T-helper 9 cell (primary cell): ENCODE data around the gene KSR2.

ENCODE experiments used
- DNase-seq: peaks from one replicate; pipeline ENCODE4 v3.0.0-alpha.2; 2020

KSR2 gene

GRCh38 chr12:117855165-117855564 is 113.6 kb downstream of the KSR2 start:
- DNase-seq = no peak

DNA sequence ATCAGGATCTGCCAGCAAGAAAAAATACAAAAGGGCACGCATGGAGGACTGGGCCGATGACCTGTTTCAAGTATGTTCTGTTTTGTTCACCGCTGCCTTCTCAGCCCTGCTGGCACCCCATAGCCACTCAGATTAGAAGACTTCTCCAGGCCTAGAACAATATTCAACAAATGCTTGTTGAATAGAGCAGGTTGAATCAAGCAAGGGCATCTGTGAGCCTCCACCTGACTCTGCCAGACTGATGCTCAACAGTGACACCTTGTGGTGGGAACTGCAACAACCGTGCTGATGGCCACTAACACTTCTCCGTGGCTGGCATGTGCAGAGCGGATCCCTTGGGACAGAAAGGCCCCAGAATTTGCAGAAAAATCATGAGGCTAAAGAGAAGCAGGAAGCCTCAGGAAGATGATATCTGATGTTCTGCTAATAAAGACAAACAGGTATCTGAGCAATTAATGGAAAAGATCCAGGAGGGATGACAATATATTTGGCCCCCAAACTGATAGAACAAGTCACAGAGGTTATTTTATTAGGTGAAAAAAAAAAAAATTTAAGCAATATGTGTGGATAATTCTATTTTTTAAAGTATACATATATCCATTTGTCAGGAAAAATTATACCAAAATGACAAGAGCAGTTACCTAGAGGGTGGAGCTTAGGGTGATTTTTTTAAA is 114.3 kb downstream of the KSR2 start:
- DNase-seq = peak; percentile 20

- no peak for DNase-seq
Measured at GRCh38 chr12:117853600-117853999, 115.2 kb downstream of the KSR2 start.

DNA sequence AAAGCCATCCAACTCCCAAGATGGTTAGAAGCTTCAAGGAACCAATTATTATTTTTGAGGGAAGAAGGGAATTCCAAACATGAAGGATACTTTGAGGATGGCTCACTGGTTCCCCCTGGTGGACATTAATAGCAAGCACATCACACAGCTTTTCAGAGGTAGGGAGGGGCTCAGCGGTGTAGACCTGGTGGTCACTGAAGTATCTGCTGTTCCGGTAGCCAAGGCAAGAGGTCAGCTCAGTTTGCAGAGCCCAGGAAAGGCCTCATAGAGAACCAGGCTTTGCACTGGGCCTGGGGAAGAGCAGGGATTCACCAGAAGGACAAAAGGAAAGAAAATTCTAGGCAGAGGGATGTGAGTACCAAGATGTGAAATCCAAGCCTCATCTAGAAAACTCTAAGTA is 118.7 kb downstream of the KSR2 start:
- no peak for DNase-seq

GRCh38 chr12:117847371-117847770 is 121.4 kb downstream of the KSR2 start:
- DNase-seq = no peak

- no peak for DNase-seq
Measured at GRCh38 chr12:117845271-117845904, 123.4 kb downstream of the KSR2 start.

DNA sequence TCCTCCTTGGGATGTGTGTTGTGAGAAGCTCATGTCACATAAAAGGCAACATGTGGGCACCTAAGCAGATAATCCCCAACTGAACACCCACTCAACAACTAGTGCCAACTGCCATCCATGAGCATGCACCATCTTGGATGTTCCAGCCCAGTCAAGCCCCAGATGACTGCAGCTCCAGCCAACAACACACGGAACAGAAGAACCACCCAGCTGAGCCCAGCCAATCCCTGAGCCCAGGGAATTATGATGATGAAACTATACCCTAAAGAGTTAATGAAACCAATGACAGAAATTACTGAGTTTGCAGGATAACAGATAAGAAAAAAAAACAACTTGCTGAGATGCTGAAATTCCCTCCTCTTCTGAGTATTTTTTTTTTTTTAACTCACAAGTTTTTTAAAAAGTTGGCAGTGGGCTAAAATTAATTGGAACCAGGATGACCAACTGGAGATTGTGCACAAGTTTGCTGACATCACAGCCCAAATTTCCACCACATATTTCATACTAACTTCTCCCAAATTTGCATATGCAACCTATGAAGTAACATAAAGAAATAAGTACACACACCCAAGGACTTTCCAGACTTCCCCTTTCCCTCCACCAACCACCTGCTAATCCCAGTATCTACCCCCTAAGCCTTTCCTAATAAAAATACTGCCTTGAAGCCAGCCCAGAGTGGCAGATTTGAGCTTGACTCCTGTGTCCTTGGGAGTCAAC is 124.5 kb downstream of the KSR2 start:
- DNase-seq = no peak

GRCh38 chr12:117842630-117843029 is 126.2 kb downstream of the KSR2 start:
- no peak for DNase-seq

DNA sequence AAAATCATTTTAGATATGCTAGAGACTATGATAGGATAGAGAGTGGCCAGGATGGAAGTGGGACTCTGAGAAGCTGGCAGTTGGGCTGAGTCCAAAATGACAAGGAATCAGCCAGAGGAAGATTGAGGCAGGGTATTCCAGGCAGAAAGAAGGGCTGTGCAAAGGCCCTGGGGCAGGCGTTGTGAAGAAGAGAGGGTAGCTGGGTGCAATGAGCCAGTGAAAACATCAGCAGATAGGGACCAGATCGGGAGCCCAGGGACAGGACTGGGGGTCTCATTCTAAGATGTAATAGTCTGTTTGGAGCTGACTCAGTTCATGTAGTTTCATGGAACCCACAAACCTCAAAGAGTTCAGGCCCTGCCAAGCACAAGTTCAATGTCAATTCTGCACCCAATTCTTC is 126.6 kb downstream of the KSR2 start:
- no peak for DNase-seq

DNA sequence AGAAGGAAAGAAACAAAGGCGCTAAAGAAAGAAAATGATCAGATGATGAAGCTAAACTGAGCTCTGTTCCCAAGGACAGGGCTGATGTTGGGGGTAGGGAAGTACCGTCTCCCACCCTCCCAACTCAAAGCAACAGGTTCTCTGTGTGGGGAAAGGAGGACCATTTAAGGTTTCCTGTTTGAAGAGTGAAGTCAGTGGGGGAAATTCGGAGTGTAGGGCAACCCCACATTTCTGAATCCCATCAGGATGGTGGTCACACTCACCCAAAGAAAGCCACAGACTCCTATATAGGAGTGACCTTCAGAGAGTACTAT is 131.1 kb downstream of the KSR2 start:
- DNase-seq = no peak

GRCh38 chr12:117836999-117837736 is 131.6 kb downstream of the KSR2 start:
- peak; percentile 68 for DNase-seq

- DNase-seq = no peak
Measured at GRCh38 chr12:117836476-117836875, 132.3 kb downstream of the KSR2 start.

DNA sequence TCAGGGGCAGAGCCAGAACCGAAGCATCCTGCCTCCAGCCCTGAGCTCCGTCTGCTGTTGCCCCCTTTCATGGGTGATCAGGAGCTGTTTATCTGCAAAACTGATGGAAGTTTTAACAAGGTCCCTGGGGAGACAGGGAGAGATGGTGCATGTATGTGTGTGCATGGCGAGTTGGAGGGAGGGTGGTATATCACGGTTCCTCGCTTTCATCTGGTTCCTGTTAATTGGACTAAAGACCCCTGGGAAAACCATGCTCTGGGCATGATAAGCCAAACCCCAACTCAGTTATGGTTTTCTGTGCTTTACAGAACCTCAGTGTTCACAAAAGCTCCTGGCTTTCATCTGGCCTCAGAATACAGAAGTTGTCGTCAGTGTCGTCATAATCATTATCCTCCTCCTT is 133.6 kb downstream of the KSR2 start:
- DNase-seq = no peak

GRCh38 chr12:117832459-117833457 is 136.0 kb downstream of the KSR2 start:
- DNase-seq = no peak

DNA sequence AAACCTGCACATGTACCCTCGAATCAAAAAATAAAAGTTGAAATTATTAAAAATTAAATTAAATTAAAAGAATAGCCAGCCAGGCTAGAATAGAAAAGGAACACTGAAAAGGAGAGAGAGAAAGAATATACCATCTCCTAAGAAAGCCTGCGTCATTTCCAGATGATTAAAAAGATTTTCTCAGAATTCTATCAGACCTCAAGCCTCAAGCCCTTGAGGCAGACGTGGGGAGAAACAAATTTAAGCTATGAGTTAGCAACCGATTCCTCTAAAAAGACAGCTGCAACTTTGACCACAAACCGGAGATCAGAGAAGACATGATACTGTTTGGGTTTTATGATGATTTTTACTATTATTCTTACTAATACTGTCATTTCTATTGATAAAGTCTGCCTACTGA is 138.3 kb downstream of the KSR2 start:
- no peak for DNase-seq

DNA sequence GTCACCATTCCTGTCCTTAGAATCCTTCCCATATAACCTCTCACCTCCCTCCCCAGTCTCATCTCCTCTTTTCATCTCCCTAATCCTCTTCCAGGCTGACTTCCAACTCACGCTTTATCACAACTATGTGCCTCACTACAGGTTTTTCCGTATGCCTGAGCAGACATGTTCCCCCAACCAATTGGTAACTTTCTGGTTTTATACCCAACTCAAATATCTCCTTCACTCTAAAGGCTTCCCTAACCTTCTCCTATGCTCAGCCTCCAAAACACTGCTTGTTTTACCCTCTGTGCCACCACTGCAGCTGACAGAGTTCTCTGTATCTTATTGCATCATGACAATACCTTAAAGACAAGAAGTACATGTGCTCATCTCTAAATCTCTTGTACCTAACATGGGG is 139.7 kb downstream of the KSR2 start:
- no peak for DNase-seq

DNA sequence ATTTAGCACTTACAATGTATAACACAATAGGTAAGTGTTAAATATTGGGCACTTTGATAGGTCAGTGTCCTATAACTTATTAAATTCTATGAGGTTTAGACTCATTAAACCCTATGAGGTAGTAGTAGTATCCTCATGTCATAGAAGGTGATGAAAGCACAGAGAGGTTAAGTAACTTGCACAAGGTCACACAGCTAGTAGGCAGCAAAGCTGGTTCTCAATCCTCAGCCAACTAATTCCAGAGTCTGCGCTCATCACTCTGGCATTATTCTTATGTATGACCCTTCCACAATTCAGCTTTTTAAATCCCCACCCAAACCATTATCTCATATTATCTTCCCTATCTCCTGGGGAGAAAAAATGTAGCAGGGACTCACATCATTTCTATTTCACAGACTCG is 141.1 kb downstream of the KSR2 start:
- no peak for DNase-seq

GRCh38 chr12:117825827-117826226 is 143.0 kb downstream of the KSR2 start:
- DNase-seq = no peak

DNA sequence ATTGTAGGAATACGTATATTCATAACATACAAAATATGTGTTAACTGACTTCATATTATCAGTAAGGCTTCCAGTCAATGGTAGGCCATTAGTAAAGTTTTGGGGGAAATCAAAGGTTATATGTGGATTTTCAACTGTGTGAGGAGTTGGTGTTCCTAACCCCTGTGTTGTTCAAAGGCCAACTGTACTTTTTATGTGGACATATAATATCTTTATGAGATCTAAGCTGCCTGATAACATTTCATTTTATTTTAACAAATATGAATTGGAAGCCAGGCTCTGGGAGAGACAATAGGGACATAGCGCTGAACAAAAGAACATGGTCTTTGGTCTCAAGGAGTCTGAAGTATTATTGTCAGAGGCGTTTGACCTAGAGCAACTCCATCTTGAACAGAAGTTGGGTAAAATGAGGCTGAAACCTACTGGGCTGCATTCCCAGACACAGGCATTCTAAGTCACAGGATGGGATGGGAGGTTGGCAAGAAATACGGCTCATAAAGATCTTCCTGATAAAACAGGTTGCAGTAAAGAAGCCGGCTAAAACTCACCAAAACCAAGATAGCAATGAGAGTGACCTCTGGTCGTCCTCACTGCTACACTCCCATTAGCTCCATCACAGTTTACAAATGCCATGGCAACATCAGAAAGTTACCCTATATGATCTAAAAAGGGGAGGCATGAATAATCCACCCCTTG is 147.2 kb downstream of the KSR2 start:
- no peak for DNase-seq

DNA sequence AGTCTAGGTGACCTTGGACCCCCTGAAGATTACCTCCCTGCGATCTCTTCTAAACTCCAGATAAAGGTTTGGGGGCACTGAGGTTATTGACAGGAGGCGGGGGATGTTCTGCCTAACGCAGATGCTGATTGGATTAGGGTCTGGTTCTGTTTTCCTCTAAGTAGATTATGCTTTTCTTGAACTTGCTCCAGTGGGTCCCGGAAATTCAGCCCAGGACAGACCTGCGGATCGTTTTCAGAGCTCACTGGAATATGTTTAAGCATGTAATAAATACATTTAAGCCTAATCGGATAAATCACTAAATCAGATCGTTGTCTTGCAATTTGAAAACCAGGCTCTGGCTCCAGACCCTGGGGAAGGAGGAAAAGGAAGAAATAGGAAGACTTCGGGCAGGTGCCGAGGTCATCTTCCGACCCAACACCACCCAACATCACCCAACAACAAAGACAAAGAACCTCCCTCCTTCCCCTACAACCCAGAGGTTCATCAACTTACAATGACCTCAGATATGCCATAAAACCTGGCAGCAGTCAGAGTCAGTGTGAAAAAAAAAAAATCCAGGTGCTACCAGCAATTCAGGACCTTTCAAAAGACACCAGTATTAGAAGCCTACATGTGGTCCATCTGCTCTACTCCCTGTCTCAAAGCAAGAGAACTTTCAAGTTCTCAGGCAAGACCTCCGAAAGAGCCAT is 148.4 kb downstream of the KSR2 start:
- DNase-seq = no peak

DNA sequence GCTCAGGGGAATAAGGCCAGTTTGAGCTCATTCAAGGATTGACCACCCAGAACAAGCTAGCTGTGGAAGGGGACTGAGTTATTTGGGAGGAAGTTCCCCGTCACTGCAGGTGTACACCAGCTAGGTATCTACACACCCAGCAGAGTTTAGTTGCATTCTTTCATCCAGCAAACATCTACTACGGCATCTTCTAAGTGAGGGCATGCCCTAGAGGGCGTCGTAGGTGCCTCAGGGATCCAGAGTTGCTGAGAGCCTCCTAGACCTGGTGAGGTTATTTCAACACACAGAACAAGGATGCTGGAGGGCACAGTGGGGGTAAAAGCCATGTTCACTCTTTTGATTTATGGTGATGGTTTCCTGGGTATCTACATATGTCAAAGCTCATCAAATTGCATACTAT is 149.6 kb downstream of the KSR2 start:
- DNase-seq = no peak
